ENCODE results near the gene GARIN5A.

DNA sequence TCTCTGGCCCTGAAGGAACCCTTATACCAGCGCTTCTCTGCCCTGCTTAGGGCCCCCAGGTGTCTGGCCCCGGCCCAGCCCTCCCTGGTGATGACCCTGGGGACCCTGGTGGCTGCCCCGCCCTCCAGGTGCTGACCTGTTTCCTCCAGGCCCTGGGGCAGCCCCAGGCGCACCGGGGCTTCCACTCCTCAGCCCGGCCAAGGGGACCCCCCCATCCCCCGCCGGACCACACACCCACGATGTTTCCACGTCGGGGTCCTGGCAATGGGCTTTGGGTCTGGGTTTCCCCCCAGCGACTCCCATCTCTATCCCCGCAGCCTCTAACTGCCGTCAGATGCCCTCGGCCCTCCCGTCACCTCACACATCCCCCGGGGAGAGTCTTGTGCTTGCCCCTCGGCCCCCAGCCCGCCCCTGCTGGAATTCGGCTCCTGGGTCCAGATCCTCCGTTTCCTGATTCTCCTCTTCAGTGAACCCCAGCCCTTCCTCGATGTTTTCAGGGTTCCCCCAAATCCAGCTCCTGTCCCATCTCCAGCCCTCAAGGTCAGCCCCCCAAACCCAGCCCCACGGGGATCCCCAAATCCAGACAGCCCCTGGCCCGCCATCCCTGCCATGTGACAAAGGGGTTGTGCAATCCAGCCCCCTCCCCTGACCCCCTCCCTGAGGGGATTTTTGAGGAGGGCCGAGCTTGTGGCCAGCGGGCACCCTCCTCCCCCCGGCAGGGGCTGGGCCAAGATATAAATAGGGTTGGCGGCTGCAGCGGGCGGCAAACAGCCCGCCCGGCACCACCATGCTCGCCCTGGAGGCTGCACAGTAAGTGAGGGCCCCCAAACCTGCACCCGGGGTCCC is 58.2 kb downstream of the GARIN5A start, which contains the start of gene SPIB:
- TF ChIP-seq POLR2AphosphoS5 (IDR thresholded peaks at IDR 0.05) (no peak), POLR2A (IDR thresholded peaks at IDR 0.05; ENCODE audit: low read depth) (no peak)
- TF ChIP-seq, protein P1, sequence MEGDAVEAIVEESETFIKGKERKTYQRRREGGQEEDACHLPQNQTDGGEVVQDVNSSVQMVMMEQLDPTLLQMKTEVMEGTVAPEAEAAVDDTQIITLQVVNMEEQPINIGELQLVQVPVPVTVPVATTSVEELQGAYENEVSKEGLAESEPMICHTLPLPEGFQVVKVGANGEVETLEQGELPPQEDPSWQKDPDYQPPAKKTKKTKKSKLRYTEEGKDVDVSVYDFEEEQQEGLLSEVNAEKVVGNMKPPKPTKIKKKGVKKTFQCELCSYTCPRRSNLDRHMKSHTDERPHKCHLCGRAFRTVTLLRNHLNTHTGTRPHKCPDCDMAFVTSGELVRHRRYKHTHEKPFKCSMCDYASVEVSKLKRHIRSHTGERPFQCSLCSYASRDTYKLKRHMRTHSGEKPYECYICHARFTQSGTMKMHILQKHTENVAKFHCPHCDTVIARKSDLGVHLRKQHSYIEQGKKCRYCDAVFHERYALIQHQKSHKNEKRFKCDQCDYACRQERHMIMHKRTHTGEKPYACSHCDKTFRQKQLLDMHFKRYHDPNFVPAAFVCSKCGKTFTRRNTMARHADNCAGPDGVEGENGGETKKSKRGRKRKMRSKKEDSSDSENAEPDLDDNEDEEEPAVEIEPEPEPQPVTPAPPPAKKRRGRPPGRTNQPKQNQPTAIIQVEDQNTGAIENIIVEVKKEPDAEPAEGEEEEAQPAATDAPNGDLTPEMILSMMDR (IDR thresholded peaks at IDR 0.05) = no peak

Measured in esophagus muscularis mucosa (tissue), 3 donors.